H1 (cell line): Measurements from ENCODE around the gene GRAMD1B. TPM values are rescaled to one million over a fixed set of nuclear protein-coding genes. Genes with fewer than 3 reads are reported as not detected.

ENCODE experiments used
- ASH2L ChIP-seq: fragments of 200-600, 300-600 bp; sonication (generic); IDR thresholded peaks from one replicate; pipeline ENCODE4 v1.7.1; 2017; ENCODE audit warnings: low read length
- BCL11A ChIP-seq, 2 experiments: IDR thresholded peaks; one replicate each; pipeline ENCODE4 v1.6.1; 2011; ENCODE audit warnings: low read depth in 2 of 2, low read length in 2 of 2, mild to moderate bottlenecking in 2 of 2
- CBX5 ChIP-seq: fragments of 300-800, 300-1000 bp; sonication (generic); IDR thresholded peaks from 2 replicates; pipeline ENCODE4 v1.7.1; 2016; ENCODE audit warnings: antibody characterized with exemption, low read length, low read depth
- CBX8 ChIP-seq: fragments of 300-800, 300-1000 bp; sonication (generic); IDR thresholded peaks from 2 replicates; pipeline ENCODE4 v1.7.1; 2016; ENCODE audit warnings: low read depth, low read length, borderline replicate concordance
- CHD2 ChIP-seq: IDR thresholded peaks from 2 replicates; pipeline ENCODE4 v1.6.1; 2012; ENCODE audit warnings: low read length, improper control_type of control experiment
- CTBP2 ChIP-seq: IDR thresholded peaks from 2 replicates; pipeline ENCODE4 v1.7.0; 2011; ENCODE audit warnings: borderline replicate concordance, mild to moderate bottlenecking, moderate library complexity, mixed read lengths, low read length; ENCODE audit not compliant: insufficient read depth, insufficient read length
- EGR1 ChIP-seq: IDR thresholded peaks from 2 replicates; pipeline ENCODE4 v1.6.1; 2011; ENCODE audit warnings: low read depth, low read length, borderline replicate concordance
- EP300 ChIP-seq, 2 experiments: IDR thresholded peaks; 1 replicate in 1 of 2; 2 replicates in 1 of 2; pipeline ENCODE4 v1.6.1; 2011 to 2012; ENCODE audit warnings: low read depth in 2 of 2, low read length in 2 of 2, mild to moderate bottlenecking in 2 of 2, borderline replicate concordance in 1 of 2, inconsistent platforms in 1 of 2, moderate library complexity in 1 of 2
- GTF2F1 ChIP-seq: IDR thresholded peaks from 2 replicates; pipeline ENCODE4 v1.6.1; 2012; ENCODE audit warnings: low read depth, low read length, improper control_type of control experiment, borderline replicate concordance
- HDAC6 ChIP-seq: IDR thresholded peaks from one replicate; pipeline ENCODE4 v1.7.1; 2012; ENCODE audit warnings: low read depth, mild to moderate bottlenecking, inconsistent platforms, low read length, moderate library complexity
- JUN ChIP-seq: IDR thresholded peaks from 2 replicates; pipeline ENCODE4 v1.6.1; 2011; ENCODE audit warnings: low read depth, mild to moderate bottlenecking, improper control_type of control experiment, low read length
- JUND ChIP-seq: IDR thresholded peaks from 2 replicates; pipeline ENCODE4 v1.6.1; 2011; ENCODE audit warnings: mild to moderate bottlenecking, improper control_type of control experiment, low read length
- KDM5A ChIP-seq: fragments of 200-600 bp; IDR thresholded peaks from 2 replicates; pipeline ENCODE4 v1.7.1; 2012; ENCODE audit warnings: mild to moderate bottlenecking, low read length, inconsistent platforms, mixed read lengths
- PHF8 ChIP-seq: fragments of 200-600 bp; sonication (generic); conservative IDR thresholded peaks from 2 replicates; pipeline ENCODE4 v1.7.1; 2012; ENCODE audit warnings: low read depth, mild to moderate bottlenecking, inconsistent platforms, low read length, moderate library complexity
- RFX5 ChIP-seq: IDR thresholded peaks from 2 replicates; pipeline ENCODE4 v1.6.1; 2011; ENCODE audit warnings: low read depth, low read length, improper control_type of control experiment, borderline replicate concordance
- SIRT6 ChIP-seq: IDR thresholded peaks from one replicate; pipeline ENCODE4 v1.7.1; 2012; ENCODE audit warnings: low read length, inconsistent platforms
- SP2 ChIP-seq: IDR thresholded peaks from 2 replicates; pipeline ENCODE4 v1.6.1; 2012; ENCODE audit warnings: mild to moderate bottlenecking, low read length, inconsistent platforms
- TBP ChIP-seq: IDR thresholded peaks from 2 replicates; pipeline ENCODE4 v1.6.1; 2011; ENCODE audit warnings: low read depth, low read length, improper control_type of control experiment
- TCF12 ChIP-seq: IDR thresholded peaks from 2 replicates; pipeline ENCODE4 v1.6.1; 2011; ENCODE audit warnings: low read depth, mild to moderate bottlenecking, low read length
- TEAD4 ChIP-seq: IDR thresholded peaks from 2 replicates; pipeline ENCODE4 v1.6.1; 2012; ENCODE audit warnings: low read depth, low read length, inconsistent platforms, mixed read lengths
- YY1 ChIP-seq: IDR thresholded peaks from 2 replicates; pipeline ENCODE4 v1.6.1; 2011; ENCODE audit warnings: low read depth, mild to moderate bottlenecking, low read length
- polyA plus RNA-seq, 7 experiments: library from polyadenylated mRNA; depleted of rRNA in 3 of 7; stranded (reverse) in 5 of 7; unstranded in 2 of 7; fragments of >200 nt in 5 of 7; fragments of 200-250 nt in 2 of 7; gene quantifications; 1 replicate in 5 of 7; 2 replicates in 1 of 7; 4 replicates in 1 of 7; pipeline versions ENCODE4 v1.2.1 to v1.2.3, GENCODE V29; 2011 to 2013; ENCODE audit warnings: missing spikeins in 2 of 7, mixed read lengths in 2 of 7
- total RNA-seq: library from RNA; stranded (reverse); fragmentation: NEBNext Ultra II Directional; extraction: Animal tissue kit (Norgen Biotek cat#: 25700); gene quantifications from 2 replicates; pipeline ENCODE4 v1.2.1, GENCODE V29; 2021
- TF ChIP-seq, protein P1 (sequence below): IDR thresholded peaks from 2 replicates; pipeline ENCODE4 v1.6.1; 2012; ENCODE audit warnings: low read length, inconsistent platforms
- TF ChIP-seq, protein P2 (sequence below): IDR thresholded peaks from 2 replicates; pipeline ENCODE4 v1.6.1; 2012; ENCODE audit warnings: inconsistent platforms

GRAMD1B gene
- total and polyA plus RNA-seq, 2 of the 8 experiments (the other 6 are each of a cell fraction or from before 2014, with no cell fraction given): 10.1 to 21.2 TPM

DNA sequence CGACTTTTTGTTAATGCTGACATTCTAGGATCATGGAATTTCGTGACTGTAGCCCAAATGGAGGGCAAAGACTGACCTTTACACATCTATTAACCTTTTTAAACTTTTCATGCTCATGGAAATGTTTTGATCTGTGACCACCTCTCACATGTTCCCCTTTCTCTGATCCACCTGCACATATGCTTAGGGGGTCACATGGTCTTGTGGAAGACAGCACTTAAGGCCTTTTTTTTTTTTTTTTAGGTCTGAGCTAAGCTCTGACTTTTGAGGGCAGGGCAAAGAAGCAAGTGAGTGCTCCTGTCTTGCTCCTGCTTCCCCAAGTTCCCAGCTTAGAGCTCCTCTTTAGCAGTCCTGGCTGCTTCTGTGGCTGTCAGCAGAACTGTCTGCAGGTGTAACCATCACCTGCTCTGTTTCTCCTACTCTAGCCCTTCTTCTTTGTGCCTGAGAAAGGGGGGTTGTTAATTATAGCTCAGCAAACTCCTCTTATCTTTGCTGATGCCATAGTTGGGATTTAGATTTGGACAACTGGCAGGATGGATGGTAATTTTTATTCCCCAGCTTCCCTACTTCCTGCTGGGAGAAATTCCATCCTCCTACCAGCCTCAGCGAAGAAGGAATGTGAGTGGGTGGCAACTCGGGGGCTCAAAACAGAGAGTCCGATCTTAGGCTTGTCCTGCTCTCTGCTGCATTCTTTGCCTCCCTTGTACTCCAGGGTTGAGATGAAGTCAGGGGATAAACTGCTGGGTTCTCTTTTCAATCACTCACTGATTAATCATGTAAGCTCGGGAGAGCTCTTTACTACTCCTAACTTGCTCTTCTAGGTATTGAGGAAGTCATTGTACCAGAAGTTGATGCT, 64.4 kb downstream of the GRAMD1B start (continued):
- TF ChIP-seq RFX5 (no peak), BCL11A (IDR thresholded peaks at IDR 0.05; ENCODE audit: low read depth in 2 of 2, low read length in 2 of 2) (no peak), EGR1 (peak; percentile 95), JUN (no peak), TBP (no peak), ASH2L (peak; percentile 30), JUND (no peak), CHD2 (no peak), YY1 (no peak), CBX5 (no peak), SIRT6 (no peak), GTF2F1 (no peak), CTBP2 (no peak), TEAD4 (peak; percentile 65), HDAC6 (no peak), CBX8 (no peak), SP2 (no peak), TCF12 (no peak), EP300 (IDR thresholded peaks at IDR 0.05; ENCODE audit: borderline replicate concordance in 1 of 2, low read depth in 2 of 2, low read length in 2 of 2) (0 out of 3 replicates have a peak, but pooled peaks of 1 of the 2 experiments have one; percentile 41), PHF8 (no peak), KDM5A (no peak)
- TF ChIP-seq, protein P1, sequence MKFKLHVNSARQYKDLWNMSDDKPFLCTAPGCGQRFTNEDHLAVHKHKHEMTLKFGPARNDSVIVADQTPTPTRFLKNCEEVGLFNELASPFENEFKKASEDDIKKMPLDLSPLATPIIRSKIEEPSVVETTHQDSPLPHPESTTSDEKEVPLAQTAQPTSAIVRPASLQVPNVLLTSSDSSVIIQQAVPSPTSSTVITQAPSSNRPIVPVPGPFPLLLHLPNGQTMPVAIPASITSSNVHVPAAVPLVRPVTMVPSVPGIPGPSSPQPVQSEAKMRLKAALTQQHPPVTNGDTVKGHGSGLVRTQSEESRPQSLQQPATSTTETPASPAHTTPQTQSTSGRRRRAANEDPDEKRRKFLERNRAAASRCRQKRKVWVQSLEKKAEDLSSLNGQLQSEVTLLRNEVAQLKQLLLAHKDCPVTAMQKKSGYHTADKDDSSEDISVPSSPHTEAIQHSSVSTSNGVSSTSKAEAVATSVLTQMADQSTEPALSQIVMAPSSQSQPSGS: no peak
- TF ChIP-seq, protein P2, sequence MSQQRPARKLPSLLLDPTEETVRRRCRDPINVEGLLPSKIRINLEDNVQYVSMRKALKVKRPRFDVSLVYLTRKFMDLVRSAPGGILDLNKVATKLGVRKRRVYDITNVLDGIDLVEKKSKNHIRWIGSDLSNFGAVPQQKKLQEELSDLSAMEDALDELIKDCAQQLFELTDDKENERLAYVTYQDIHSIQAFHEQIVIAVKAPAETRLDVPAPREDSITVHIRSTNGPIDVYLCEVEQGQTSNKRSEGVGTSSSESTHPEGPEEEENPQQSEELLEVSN: no peak
- TF ChIP-seq, all 59 proteins: peak for 6
